ENCODE data around the gene ISYNA1.

The ISYNA1 gene

GRCh38 chr19:18424890-18425514, 12.9 kb downstream of the ISYNA1 start:
- in situ Hi-C loops (cut with HindIII; ENCODE audit: low sequenced_read_pairs) = no loop called here
- no peak overlapping the region for H3K4me3 ChIP-seq (ENCODE audit: low read depth, low read length)
- TF ChIP-seq, protein P1, sequence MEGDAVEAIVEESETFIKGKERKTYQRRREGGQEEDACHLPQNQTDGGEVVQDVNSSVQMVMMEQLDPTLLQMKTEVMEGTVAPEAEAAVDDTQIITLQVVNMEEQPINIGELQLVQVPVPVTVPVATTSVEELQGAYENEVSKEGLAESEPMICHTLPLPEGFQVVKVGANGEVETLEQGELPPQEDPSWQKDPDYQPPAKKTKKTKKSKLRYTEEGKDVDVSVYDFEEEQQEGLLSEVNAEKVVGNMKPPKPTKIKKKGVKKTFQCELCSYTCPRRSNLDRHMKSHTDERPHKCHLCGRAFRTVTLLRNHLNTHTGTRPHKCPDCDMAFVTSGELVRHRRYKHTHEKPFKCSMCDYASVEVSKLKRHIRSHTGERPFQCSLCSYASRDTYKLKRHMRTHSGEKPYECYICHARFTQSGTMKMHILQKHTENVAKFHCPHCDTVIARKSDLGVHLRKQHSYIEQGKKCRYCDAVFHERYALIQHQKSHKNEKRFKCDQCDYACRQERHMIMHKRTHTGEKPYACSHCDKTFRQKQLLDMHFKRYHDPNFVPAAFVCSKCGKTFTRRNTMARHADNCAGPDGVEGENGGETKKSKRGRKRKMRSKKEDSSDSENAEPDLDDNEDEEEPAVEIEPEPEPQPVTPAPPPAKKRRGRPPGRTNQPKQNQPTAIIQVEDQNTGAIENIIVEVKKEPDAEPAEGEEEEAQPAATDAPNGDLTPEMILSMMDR (IDR thresholded peaks at IDR 0.05; ENCODE audit: low read depth, low read length) = no peak
- DNase-seq (ENCODE audit: low read depth, low spot score) = no peak

DNA sequence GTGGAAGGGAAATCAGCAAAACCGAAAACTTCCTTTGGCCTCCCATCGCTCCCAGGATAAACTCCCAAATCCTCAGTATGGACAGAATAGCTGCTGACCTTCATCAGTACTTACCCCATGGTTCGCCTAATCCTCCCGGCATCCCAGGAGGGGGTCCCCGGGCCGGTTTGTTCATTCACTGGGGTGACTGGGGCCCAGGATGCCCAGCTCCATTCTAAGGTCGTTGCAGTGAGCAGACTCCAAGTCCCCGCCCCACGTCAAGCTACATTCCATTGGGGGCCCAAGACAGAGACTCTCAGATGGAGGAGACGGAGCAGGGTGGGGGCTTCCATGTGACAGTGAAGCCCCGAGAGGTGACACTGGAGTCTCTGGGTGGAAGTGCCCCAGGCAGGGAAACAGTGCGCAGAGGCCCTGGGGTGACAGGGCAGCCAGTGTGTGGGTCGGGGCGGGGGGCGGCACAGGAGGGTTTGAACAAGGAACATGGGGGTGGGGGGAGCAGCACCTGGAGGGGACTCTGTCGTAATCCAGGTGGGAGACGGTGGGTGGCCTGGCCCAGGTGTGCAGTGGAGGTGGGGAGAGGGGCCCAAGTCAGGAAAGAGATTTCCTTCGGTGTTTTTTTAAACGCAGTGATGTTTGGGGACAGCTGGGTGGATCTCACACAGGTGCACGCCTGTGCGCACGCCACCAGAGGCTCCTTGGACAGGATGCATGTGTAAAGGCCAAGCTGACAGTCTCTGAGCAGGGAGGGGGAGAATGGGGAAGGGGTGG, 13.6 kb downstream of the ISYNA1 start:
- in situ Hi-C loops (cut with HindIII; ENCODE audit: low sequenced_read_pairs) = no loop called here
- DNase-seq (ENCODE audit: low read depth, low spot score) = no peak
- H3K4me3 ChIP-seq (ENCODE audit: low read depth, low read length) = no peak overlapping the region
- TF ChIP-seq, protein P1 (IDR thresholded peaks at IDR 0.05; ENCODE audit: low read depth, low read length) = no peak

DNA sequence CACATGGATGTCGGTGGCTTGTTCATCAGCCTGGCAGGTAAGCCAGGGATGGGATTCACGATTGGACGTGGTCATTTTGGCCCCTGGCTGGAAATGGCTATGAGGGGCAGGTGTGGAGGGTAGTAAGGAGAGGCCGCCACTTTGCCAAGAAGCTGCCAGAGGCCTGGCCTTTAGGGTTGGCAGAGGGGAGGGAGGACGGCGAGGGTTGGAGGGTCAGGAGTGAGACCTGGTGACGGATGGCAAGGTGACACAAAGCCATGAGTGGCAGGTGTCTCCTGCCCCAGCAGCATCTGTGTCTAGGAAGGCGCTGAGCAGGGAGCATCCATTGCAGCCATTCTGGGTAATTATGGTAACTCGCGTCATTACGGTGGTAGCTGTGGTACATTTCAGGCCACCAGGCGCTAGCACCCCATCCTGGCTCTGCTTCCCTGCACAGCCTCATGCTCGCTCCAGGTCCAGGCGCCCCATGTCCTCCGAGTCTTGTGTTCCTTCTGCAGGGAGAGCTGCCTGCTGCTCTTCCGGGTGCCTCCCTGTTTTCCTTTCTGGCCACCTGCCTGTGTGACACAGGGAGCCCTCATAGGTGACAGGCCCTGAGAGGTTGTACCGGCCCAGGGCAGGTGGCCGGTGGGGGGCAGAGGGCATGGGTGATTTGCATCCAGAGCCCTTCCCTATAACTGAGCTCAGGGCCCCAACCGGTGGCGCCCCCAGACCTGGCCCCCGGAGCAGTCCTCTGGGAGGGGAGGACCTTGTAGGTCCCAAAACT, 14.5 kb downstream of the ISYNA1 start:
- no peak overlapping the region for H3K4me3 ChIP-seq (ENCODE audit: low read depth, low read length)
- in situ Hi-C loops (cut with HindIII; ENCODE audit: low sequenced_read_pairs) = no loop called here
- TF ChIP-seq, protein P1 (IDR thresholded peaks at IDR 0.05; ENCODE audit: low read depth, low read length) = no peak
- DNase-seq (ENCODE audit: low read depth, low spot score) = no peak

- no peak for DNase-seq (ENCODE audit: low read depth, low spot score)
- H3K4me3 ChIP-seq (ENCODE audit: low read depth, low read length) = no peak overlapping the region
- TF ChIP-seq, protein P1 (IDR thresholded peaks at IDR 0.05; ENCODE audit: low read depth, low read length) = no peak
- in situ Hi-C loops (cut with HindIII; ENCODE audit: low sequenced_read_pairs) = no loop called here
Observed at GRCh38 chr19:18422530-18423191, 15.3 kb downstream of the ISYNA1 start.

DNA sequence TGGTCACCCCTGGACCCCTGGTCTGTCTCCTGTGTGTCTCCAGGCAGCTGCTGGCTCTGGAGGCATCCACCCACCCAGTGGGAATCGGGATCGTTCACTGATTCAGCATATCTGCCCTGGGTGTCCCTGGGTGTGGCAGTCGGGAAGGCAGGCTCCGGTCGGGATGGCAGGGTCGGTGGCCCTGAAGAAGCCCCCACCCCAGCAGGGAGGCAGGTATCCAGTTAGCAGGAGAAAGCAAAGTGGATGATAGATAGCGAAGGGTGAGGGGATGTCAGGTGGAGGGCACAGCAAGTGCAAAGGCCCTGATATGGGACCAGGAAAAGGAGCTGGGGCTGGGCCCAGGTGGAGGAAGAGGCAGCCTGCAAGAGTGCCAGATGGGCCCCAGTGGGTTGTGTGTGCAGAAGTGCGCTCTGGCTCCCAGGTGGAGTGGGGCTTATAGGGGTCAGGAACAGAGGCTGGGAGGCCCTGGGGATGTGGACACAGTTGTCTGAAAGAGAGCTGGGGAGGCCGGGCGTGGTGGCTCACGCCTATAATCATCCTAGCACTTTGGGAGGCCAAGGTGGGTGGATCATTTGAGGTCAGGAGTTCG, 16.5 kb downstream of the ISYNA1 start:
- DNase-seq (ENCODE audit: low read depth, low spot score) = no peak
- no peak overlapping the region for H3K4me3 ChIP-seq (ENCODE audit: low read depth, low read length)
- in situ Hi-C loops (cut with HindIII; ENCODE audit: low sequenced_read_pairs) = no loop called here
- TF ChIP-seq, protein P1 (IDR thresholded peaks at IDR 0.05; ENCODE audit: low read depth, low read length) = no peak

- no peak for DNase-seq (ENCODE audit: low read depth, low spot score)
- TF ChIP-seq, protein P1 (IDR thresholded peaks at IDR 0.05; ENCODE audit: low read depth, low read length) = no peak
- H3K4me3 ChIP-seq (ENCODE audit: low read depth, low read length) = peak overlapping the region; percentile 71
- in situ Hi-C loops (cut with HindIII; ENCODE audit: low sequenced_read_pairs) = no loop called here
Observed at GRCh38 chr19:18420930-18421329, 17.0 kb downstream of the ISYNA1 start.

Measured in astrocyte of the spinal cord (primary cell).